Superior temporal gyrus (tissue), 1 donor: ENCODE measurements around the gene SPEN.
A peak's percentile ranks its signal among the peaks of the same experiment; 100 is the strongest.
"Not testable (repeated sequence)": the region's sequence is repeated elsewhere in the genome, so short reads cannot be mapped to it uniquely, and the experiment has no call there.

Experiments
- DNase-seq: peaks from one replicate; pipeline ENCODE4 v3.0.0-alpha.2; 2016; ENCODE audit errors: extremely low spot score

SPEN gene, protein sequence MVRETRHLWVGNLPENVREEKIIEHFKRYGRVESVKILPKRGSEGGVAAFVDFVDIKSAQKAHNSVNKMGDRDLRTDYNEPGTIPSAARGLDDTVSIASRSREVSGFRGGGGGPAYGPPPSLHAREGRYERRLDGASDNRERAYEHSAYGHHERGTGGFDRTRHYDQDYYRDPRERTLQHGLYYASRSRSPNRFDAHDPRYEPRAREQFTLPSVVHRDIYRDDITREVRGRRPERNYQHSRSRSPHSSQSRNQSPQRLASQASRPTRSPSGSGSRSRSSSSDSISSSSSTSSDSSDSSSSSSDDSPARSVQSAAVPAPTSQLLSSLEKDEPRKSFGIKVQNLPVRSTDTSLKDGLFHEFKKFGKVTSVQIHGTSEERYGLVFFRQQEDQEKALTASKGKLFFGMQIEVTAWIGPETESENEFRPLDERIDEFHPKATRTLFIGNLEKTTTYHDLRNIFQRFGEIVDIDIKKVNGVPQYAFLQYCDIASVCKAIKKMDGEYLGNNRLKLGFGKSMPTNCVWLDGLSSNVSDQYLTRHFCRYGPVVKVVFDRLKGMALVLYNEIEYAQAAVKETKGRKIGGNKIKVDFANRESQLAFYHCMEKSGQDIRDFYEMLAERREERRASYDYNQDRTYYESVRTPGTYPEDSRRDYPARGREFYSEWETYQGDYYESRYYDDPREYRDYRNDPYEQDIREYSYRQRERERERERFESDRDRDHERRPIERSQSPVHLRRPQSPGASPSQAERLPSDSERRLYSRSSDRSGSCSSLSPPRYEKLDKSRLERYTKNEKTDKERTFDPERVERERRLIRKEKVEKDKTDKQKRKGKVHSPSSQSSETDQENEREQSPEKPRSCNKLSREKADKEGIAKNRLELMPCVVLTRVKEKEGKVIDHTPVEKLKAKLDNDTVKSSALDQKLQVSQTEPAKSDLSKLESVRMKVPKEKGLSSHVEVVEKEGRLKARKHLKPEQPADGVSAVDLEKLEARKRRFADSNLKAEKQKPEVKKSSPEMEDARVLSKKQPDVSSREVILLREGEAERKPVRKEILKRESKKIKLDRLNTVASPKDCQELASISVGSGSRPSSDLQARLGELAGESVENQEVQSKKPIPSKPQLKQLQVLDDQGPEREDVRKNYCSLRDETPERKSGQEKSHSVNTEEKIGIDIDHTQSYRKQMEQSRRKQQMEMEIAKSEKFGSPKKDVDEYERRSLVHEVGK (N-terminal part only)

DNA sequence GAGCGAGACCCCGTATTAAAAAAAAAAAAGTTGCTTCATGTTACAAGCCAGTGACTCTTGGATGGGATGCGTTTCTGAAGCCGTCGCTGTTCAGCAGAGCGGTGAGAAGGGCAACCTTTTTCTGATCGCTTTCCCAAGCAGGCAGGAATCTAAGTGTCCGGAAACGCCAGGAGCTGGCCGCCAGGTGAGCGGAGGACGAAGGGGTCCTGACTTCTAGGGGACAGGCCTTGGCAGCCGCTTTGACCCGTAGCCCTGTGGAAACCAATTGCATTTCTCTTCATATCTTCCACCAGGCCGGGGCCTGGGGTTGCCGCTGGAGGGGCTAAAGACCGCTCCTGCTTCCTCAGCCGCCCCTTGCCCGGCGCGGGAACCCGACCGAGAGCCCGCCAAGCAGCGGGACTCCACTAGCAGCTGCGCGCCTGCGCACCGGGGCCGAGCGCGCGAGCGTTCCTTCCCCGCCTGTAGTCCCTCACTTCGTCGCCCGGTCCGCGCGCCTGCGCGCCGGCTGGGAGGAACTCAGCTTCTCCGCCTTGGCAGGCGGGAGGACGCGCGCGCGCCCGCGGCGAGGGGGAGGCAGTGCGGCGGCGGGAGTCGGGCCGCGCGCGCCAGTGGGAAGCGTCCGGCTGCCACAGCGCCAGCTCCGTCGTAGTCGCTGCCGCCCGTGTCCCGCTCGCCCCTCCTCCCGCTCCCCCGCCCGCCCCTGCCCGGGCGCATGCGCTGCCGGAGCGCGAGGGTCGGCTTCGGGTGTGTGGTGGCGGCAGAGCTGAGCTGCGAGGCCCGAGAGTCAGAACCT lies at the start of gene SPEN:
Gene SPEN (plus strand): TSS at position 608 of the 793 bp plus-strand sequence. CDS start 361 bp downstream, outside the sequence.
- DNase-seq: peak; percentile 97

DNA sequence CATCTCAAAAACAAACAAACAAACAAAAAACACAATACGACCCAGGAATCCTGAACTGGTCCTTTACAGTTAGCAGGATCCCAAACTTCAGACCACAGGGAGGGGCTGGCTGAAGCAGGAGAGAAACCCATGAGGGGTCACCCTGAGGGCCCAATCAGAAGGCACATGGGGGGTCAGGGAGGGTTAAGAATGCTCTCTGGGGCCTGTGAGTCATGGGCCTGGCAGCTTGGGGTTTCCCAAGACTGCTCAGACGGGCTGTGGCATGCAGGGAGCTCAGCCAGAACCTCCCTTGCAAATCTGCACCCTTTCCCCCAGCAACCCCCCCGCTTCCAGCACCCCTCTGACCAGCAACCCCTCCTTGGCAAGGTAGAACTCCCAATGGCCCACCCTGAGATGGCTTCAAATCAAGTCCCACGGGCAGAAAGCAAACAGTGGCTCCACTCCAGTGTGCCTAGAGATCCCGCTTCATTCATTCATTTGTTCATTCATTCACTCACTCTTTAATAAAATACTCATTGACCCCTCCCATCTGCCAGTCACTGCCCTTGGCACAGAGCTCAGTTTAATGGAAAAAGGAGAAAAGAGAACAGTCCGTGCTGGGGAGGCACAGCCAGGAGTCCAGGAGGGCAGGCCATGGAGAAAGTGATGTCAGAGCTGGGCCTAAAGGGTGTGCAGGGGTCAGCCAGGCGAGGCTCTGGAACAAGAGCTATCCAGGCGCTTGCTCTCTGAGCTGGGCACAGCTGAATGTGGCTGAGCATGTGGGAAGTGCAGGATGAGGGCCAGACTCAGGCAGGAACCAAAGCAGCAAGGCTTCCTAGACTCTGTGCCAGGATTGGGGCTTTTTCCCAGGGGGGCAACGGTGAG lies 48.3 kb upstream of the SPEN start:
- DNase-seq: no peak

DNA sequence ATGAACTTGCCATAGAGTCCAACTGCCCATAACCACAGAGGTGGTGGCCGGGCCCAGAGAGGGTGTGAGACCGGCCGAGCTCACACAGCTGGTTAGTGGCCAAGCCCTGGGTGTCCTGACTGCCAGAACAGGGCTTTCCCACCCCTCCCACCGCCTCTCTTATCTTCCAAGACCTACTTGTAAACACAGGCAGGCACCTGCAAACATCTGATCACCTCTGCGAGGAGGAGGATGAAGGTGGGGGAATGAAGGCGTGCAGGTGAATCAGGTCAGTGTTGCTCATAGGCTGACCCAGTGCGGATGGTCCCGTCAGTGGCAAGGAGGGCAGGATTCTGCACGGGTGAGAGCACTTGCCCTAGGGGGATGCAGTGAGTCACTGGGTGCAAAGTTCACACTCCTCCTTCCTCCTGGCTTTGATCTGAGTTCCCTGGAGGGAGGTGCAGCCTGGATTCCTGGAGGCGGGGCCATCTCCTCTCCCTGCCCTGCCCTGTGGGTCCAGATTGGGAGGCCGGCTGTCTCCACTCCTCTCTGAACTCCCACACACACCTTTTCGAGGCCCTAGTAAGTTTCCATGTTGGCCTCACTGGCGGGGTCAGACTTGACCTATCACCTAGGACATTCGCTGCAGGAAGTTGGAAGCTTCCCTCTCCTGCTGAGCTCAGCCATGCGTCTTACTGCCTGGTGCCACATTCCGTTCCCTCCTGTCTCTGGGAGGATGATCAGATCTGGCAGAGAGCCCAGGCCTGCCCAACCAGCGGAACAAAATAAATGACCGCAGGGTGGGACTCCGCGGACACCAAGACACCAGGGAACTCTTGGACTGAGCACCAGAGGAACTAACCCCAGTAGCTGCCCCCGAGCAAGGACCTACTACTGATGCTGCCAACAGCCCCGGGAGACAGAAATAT lies 47.3 kb upstream of the SPEN start:
- no peak for DNase-seq

DNA sequence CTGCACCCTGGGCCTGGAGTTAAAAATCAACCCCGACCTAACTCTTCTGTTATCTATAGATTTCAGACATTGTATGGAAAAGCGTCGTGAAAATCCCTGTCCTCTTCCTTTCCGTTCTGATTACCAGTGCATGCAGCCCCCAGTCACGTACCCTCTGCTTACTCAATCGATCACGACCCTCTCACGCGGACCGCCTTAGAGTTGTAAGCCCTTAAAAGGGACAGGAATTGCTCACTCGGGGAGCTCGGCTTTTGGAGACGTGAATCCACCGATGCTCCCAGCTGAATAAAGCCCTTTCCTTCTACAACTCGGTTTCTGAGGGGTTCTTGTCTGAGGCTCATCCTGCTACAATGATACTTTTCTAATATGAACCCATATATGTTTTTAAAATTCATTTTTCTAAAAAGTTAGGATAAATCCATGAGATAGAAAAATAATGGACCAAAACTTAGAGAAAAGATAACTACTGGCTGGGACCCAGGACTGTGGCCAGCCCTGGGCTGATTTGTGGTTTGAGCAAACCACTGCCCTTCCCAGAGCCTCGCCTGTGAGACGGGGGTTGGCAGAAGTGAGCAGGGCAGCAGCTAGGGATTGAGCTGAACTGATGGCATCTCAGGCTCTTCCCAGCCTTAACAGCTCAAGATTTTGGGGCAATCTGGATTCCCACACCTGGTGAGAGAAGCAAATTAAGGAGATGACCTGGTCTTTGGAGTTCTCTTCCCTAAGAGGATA lies 45.1 kb upstream of the SPEN start:
- no peak for DNase-seq

DNA sequence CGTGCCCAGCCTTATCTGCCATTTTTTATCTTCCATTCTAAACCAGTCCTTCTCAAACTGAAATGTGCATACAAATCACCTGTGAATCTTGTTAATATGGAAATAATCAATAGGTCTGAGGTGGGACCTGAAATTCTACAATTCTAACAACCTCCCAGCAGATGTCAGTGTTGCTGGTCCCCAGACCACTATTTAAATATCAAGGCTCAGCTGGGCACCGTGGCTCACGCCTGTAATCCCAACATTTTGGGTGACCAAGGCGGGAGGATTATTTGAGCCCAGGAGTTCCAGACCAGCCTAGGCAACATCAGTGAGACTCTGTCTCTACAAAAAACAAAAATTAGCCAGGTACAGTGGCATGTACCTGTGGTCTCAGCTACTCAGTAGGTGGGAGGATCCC lies 44.1 kb upstream of the SPEN start:
- DNase-seq: peak; percentile 28

DNA sequence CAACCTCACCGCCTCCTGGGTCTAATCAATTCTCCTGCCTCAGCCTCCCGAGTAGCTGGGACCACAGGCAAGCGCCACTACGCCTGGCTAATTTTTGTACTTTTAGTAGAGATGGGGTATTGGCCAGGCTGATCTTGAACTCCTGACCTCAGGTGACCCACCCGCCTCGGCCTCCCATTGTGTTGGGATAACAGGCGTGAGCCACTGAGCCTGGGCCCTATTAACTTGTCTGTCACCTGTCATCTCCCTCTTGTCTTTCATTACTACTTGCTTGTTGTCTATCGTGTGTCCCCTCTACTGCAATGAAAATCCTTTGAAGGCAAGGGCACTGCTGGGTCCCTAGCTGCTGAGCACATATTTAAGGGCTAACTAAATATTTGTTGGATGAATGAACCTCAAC lies 43.4 kb upstream of the SPEN start:
- DNase-seq: no peak

DNA sequence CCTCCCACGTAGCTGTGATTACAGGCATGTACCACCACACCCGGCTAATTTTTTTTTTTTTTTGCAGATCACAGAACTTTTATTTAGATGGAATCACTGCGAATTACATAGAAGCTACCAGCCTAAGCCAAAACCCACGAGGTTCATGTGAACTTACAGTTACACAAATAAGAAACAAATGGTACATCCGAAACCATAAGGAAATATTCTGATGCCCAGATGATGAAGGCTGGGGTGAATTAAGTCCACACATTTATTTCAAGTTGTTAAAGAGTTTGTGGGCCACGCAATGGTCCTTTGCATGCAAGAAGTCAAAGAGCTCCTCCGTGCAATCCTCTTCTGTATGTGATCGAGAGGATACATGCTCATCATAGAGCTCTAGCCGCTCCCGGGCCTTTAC lies 40.4 kb upstream of the SPEN start:
- no peak for DNase-seq

DNA sequence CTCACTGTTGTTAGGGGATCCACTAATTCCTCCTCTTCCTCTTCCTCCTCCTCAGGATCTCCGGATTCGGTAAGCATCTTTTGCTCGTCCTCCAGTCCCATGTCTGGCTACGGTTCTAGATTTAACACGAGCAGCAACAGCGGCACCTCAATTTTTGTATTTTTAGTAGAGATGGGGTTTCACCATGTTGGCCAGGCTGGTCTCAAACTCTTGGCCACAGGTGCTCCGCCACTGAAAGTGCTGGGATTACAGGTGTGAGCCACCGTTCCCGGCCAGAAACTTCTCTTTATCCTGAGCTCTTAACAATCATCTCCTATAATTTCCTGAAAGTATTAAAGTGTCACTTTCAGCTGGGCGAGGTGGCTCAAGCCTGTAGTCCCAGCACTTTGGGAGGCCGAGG lies 40.0 kb upstream of the SPEN start, which contains the start of gene UQCRHL:
Gene UQCRHL (minus strand): TSS at position 101 of the 400 bp plus-strand sequence. CDS start 0 bp downstream, at position 101.
- DNase-seq: not testable (repeated sequence)

DNA sequence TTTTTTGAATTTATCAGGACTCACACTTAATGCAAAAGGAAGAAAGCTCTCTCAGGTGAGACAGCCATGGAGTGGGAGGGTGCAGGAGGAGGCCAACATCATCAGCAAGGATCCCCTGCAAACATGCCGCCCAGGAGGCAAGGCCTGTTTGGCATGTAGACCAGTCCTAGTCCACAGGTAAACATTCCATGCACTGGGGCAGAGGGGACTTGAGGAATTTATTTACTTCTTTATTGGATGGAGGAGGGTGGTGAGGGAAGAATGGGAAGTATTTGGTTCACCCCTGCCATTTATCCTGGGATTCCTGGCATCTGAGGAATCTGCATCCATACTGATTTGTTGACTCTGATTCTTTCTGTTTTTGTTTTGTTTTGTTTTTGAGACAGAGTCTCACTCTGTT lies 38.6 kb upstream of the SPEN start:
- no peak for DNase-seq

DNA sequence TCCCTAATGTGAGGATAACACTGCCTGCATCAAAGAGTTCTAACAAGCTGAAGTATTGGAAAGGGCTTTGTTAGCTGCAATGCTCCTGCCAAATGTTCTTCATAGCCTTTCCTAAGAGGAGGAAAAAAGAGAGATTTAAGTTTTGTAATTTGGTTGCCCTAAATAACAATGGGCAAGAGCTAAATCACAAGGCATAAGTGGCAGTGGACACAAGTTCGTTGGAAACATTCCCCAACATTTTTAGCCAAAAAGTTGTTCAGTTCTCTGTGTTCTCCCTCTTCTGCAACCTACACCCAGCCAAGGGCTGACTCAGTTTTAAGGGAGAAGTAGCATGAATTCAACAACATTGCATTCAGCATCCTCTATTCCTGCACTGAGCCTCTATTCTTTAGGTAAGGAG lies 37.4 kb upstream of the SPEN start:
- DNase-seq: peak; percentile 67

DNA sequence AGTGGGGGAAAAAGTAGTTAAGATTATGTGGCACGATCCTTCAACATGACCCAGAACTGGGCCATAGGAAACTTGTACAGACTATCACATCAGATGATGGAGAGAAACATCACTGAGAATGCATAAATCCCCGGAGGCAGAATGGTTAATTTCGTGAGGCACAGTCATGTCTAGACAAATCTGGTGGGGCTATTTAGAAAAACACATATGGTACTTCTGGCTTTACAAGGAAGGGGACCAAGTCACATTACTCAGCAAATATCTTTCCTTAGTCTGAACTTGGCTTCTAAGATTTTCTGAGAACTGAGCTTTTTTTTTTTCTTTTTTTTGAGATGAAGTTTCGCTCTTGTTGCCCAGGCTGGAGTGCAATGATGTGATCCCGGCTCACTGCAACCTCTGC lies 30.8 kb upstream of the SPEN start:
- DNase-seq: no peak

DNA sequence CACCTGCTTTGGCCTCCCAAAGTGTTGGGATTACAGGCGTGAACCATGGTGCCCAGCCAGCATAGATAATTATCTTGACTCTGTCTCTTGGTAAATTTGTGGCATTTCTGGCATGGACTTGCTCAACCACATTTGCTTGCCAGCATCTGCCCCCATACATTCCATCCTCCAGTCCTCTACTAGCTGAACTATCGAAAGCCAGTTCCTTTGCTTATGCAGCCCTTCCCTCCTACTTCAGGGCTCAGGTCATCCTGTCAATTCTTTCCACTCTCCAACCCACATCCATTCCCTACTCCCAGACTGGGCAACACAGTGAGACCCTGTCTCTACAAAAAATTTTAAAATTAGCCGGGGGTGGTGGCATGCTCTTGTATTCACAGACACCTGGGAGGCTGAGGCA lies 27.0 kb upstream of the SPEN start:
- no peak for DNase-seq

DNA sequence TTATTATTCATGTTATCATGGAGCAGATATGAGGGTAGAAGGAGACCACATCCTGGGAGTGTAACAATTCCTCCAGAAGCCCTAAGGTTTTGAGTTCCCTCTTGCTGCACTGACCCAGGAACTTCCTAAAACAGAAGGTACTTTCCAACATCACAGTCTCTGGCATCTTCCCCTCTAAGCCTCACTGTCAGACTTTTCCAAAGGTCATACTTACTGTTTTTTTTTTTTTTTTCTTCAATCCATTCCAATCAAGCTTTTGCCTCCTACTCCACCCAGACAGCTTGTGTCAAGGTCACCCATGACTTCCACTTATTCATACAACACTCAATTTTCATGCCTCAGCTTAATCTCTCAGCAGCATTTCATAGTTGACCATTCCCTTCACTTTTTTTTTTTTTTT lies 21.7 kb upstream of the SPEN start:
- no peak for DNase-seq

DNA sequence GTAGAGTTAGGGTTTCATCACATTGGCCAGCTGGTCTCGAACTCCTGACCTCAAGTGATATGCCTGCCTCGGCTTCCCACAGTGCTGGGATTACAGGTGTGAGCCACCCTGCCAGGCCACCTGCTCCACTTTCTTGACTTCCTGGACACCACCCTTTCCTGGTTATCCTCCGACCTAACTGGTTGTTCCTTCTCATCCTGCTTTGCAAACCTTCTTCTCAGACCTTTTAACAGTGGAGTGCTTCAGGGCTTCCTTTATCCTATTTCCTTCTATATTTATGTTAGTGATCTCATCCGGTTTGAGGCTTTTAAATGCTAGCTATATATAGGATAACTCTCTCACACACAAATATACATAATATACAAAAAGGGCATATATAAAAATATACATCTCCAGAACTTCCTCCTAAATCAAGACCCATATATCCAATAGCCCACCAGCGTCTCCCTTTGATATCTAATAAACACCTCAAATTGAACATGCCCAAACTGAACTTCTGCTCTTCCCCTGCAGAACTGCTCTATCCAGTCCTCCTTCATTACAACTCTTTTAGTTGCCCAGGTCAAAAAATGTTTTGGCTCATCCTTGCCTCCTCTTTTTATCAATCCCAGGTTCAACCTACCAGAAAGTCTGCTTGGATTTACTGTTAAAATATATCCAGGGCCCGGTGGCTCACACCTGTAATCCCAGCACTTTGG lies 20.5 kb upstream of the SPEN start:
- DNase-seq: no peak

DNA sequence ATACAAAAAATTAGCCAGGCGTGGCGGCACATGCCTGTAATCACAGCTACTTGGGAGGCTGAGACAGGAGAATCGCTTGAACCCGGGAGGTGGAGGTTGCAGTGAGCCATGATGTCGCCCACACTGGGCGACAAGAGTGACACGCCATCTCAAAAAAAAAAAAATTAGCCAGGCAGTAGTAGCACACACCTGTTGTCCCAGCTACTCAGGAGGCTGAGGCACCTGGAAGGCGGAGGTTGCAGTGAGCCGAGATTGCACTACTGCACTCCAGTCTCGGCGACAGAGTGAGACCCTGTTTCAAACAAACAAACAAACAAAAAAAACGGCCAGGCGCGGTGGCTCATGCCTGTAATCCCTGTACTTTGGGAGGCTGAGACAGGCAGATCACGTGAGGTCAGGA lies 19.9 kb upstream of the SPEN start:
- not testable (repeated sequence) for DNase-seq

DNA sequence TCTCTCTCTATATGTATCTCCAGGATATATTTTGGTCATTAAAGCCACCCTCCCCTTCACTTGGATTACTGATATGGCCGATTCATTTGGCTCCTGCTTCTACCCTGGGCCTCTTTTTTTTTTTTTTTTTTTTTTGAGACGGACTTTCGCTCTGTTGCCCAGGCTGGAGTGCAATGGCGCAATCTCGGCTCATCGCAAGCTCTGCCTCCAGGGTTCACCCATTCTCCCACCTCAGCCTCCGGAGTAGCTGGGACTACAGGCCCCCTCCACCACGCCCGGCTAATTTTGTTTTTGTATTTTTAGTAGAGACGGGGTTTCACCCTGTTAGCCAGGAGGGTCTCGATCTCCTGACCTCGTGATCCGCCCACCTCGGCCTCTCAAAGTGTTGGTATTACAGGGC lies 18.6 kb upstream of the SPEN start:
- not testable (repeated sequence) for DNase-seq

DNA sequence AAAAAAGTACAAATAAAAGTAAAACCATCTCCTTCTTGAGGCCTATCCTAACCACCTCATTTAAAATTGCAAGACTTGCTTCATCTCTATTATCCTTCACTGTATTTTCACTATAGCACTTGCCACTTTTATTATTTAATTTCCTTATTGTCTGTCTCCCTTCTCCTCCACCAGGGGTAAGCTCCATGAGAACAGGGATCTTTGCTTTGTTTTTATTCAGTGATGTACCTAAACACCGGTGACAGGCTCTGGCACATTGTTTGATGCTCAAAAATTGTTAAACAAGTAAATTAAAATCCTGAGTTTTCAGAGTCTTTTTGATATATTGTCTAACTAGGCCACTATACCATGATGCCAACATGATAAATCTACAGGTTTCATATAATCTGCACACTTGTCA lies 17.2 kb upstream of the SPEN start:
- no peak for DNase-seq
